Measurements from ENCODE around the gene PITPNB. TPM values are rescaled to one million over a fixed set of nuclear protein-coding genes. Genes with fewer than 3 reads are reported as not detected.

The PITPNB gene
- total RNA-seq, 4 donors from 2014 or later = 12.1 to 18.7 (median 16.1) TPM

GRCh38 chr22:27879923-27880322 lies 39.1 kb downstream of the PITPNB start:
- in situ Hi-C loops (cut with MboI; ENCODE audit: low sequenced_read_pairs in 4 of 4) = loop anchor here (10.0 to 25.0 kb wide), 2 partner anchors 707 to 715 kb away; no protein-coding TSS in a partner anchor
- H3K27ac ChIP-seq = peak overlapping the region in 1 of 4 donors; percentile 35
- H3K4me1 ChIP-seq = peaks cover 22 to 37% of the 10 kb centered on the region in 2 donors

GRCh38 chr22:27878541-27878940 lies 40.5 kb downstream of the PITPNB start:
- ATAC-seq (no peak), DNase-seq (no peak)
- in situ Hi-C loops (cut with MboI; ENCODE audit: low sequenced_read_pairs in 4 of 4) (loop anchor here in 3 of 4 donors (25.0 kb wide), 1 partner anchor 709 kb away; no protein-coding TSS in a partner anchor), intact Hi-C loops (cut with DNase I; ENCODE audit: low total_unique reads) (no loop called here)
- H3K4me1 ChIP-seq = peaks cover 28 to 44% of the 10 kb centered on the region in 2 donors
- TF ChIP-seq, protein P1, sequence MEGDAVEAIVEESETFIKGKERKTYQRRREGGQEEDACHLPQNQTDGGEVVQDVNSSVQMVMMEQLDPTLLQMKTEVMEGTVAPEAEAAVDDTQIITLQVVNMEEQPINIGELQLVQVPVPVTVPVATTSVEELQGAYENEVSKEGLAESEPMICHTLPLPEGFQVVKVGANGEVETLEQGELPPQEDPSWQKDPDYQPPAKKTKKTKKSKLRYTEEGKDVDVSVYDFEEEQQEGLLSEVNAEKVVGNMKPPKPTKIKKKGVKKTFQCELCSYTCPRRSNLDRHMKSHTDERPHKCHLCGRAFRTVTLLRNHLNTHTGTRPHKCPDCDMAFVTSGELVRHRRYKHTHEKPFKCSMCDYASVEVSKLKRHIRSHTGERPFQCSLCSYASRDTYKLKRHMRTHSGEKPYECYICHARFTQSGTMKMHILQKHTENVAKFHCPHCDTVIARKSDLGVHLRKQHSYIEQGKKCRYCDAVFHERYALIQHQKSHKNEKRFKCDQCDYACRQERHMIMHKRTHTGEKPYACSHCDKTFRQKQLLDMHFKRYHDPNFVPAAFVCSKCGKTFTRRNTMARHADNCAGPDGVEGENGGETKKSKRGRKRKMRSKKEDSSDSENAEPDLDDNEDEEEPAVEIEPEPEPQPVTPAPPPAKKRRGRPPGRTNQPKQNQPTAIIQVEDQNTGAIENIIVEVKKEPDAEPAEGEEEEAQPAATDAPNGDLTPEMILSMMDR (IDR thresholded peaks at IDR 0.05 in 4 of 5, conservative IDR thresholded peaks at IDR 0.05 in 1 of 5) = no peak
- no peak for TF ChIP-seq POLR2A (IDR thresholded peaks at IDR 0.05)
- H3K9me3 ChIP-seq = no peaks in the 10 kb centered on the region
- no peak overlapping the region for H3K4me3 ChIP-seq
- no peak overlapping the region for H3K27ac ChIP-seq
- H3K36me3 ChIP-seq = no peaks in the 10 kb centered on the region
- H3K27me3 ChIP-seq = no peaks in the 10 kb centered on the region

More at GRCh38 chr22:27879923-27880322, 39.1 kb downstream of the PITPNB start:
- intact Hi-C loops (cut with DNase I; ENCODE audit: low total_unique reads) = loop anchor here (10.0 kb wide), 2 partner anchors 715 to 1125 kb away; no protein-coding TSS in a partner anchor
- TF ChIP-seq, protein P1 (IDR thresholded peaks at IDR 0.05 in 4 of 5, conservative IDR thresholded peaks at IDR 0.05 in 1 of 5) = peak in 4 of 5 experiments; percentile 8 to 59 (median 40)
- TF ChIP-seq POLR2A (IDR thresholded peaks at IDR 0.05) = no peak
- no peak for DNase-seq
- H3K4me3 ChIP-seq = no peak overlapping the region
- no peaks in the 10 kb centered on the region for H3K9me3 ChIP-seq
- ATAC-seq = peak; percentile 29 to 48
- no peaks in the 10 kb centered on the region for H3K27me3 ChIP-seq
- H3K36me3 ChIP-seq = no peaks in the 10 kb centered on the region

GRCh38 chr22:27877501-27877900 lies 41.6 kb downstream of the PITPNB start:
- Histone ChIP-seq H3K4me1 (peaks cover 37 to 47% of the 10 kb centered on the region in 2 donors), H3K27me3 (no peaks in the 10 kb centered on the region), H3K9me3 (no peaks in the 10 kb centered on the region), H3K27ac (no peak overlapping the region), H3K4me3 (no peak overlapping the region), H3K36me3 (peaks cover 0 to 9% of the 10 kb centered on the region in 2 donors)
- intact Hi-C loops (cut with DNase I; ENCODE audit: low total_unique reads) (no loop called here), in situ Hi-C loops (cut with MboI; ENCODE audit: low sequenced_read_pairs in 4 of 4) (loop anchor here in 3 of 4 donors (25.0 kb wide), 1 partner anchor 710 kb away; no protein-coding TSS in a partner anchor)
- ATAC-seq = no peak
- no peak for DNase-seq
- TF ChIP-seq, protein P1 (IDR thresholded peaks at IDR 0.05 in 4 of 5, conservative IDR thresholded peaks at IDR 0.05 in 1 of 5) = no peak
- TF ChIP-seq POLR2A (IDR thresholded peaks at IDR 0.05) = no peak

DNA sequence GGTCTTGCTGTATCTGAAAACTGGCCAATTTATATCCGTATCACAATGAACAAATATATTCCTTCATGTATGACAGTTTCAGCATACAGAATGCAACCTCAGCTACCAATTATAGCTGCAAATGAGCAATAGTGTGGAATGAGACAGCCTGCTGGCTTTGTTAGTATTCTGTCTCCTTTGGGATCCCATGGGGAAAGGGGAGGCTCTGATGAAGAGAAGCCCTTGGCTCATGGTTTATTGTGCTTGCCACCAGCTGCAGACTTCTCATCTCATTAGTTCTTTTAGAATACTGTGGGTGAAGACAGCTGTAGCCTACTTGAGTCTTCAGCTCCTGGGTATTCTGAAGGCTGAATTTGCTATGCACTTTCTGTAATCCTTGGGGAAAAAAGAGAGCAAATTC lies 42.4 kb downstream of the PITPNB start:
- ATAC-seq (peak in 1 of 2 donors; percentile 48), DNase-seq (peak in 1 of 2 donors; percentile 21)
- TF ChIP-seq, protein P1 (IDR thresholded peaks at IDR 0.05 in 4 of 5, conservative IDR thresholded peaks at IDR 0.05 in 1 of 5) = no peak
- TF ChIP-seq POLR2A (IDR thresholded peaks at IDR 0.05) = no peak
- Histone ChIP-seq H3K27ac (no peak overlapping the region), H3K9me3 (no peaks in the 10 kb centered on the region), H3K4me1 (peaks cover 36 to 47% of the 10 kb centered on the region in 2 donors), H3K36me3 (peaks cover 0 to 13% of the 10 kb centered on the region in 2 donors), H3K27me3 (no peaks in the 10 kb centered on the region), H3K4me3 (no peak overlapping the region)
- intact Hi-C loops (cut with DNase I; ENCODE audit: low total_unique reads) = no loop called here
- in situ Hi-C loops (cut with MboI; ENCODE audit: low sequenced_read_pairs in 4 of 4) = loop anchor here in 3 of 4 donors (25.0 kb wide), 1 partner anchor 711 kb away; no protein-coding TSS in a partner anchor

All from gastrocnemius medialis (tissue), 4 donors.